C4-2B (cell line): Measurements from ENCODE around the gene TMEM39B.

Experiments used
- CTCF ChIP-seq: fragments of 450-650 bp; conservative IDR thresholded peaks from 2 replicates; pipeline ENCODE4 v1.5.1; 2017; ENCODE audit warnings: mild to moderate bottlenecking
- ZFX ChIP-seq: fragments of 450-650 bp; IDR thresholded peaks from 2 replicates; pipeline ENCODE4 v1.6.1; 2017

GRCh38 chr1:32100807-32101708, 28.3 kb downstream of the TMEM39B start:
- TF ChIP-seq CTCF (no peak), ZFX (no peak)
